PC-9 (cell line): ENCODE results near the gene TNFRSF25. TPM values are rescaled to one million over a fixed set of nuclear protein-coding genes. Genes with fewer than 3 reads are reported as not detected.

Source experiments
- BruUV-seq: library from RNA; stranded (reverse); fragments of 400-500 nt; replicated peaks from 2 replicates; lab custom pipeline; 2021; lab: Mats Ljungman, UMichigan
- CTCF ChIA-PET: fragments of 300-600 bp; sonication (Branson Sonifier 250); formaldehyde crosslinking; loops from one replicate; lab custom pipeline; 2022; ENCODE audit warnings: antibody characterized with exemption; lab: Charles Lee
- POLR2A ChIA-PET: fragments of 300-600 bp; sonication (Branson Sonifier 250); formaldehyde crosslinking; loops from one replicate; lab custom pipeline; 2022; ENCODE audit warnings: antibody characterized with exemption; ENCODE audit not compliant: unreplicated experiment; lab: Charles Lee
- DNase-seq, 2 experiments: peaks; one replicate each; pipeline versions ENCODE4 v3.0.0 to v3.0.0-alpha.2; 2015 to 2022; ENCODE audit warnings: mixed read lengths in 1 of 2
- H2AFZ ChIP-seq: fragments of 200-600 bp; sonication (generic); 2 replicates; pipeline ENCODE4 v1.8.1; 2017; ENCODE audit warnings: antibody characterized with exemption
- H3F3A ChIP-seq: fragments of 200-600 bp; sonication (generic); 2 replicates; pipeline ENCODE4 v1.8.1; 2017; ENCODE audit warnings: antibody characterized with exemption, mild to moderate bottlenecking, low read depth; ENCODE audit not compliant: insufficient read depth
- H3K27ac ChIP-seq: fragments of 200-600 bp; sonication (generic); 2 replicates; pipeline ENCODE4 v1.6.1; 2016; ENCODE audit warnings: mixed run types
- H3K27me3 ChIP-seq: fragments of 200-600 bp; sonication (generic); 2 replicates; pipeline ENCODE4 v1.6.1; 2016; ENCODE audit warnings: low read depth, mixed run types; ENCODE audit not compliant: insufficient read depth
- H3K36me3 ChIP-seq: fragments of 200-600 bp; sonication (generic); 2 replicates; pipeline ENCODE4 v1.6.1; 2016; ENCODE audit warnings: low read depth, mixed run types
- H3K4me1 ChIP-seq: fragments of 200-600 bp; sonication (generic); replicated peaks from 2 replicates; pipeline ENCODE4 v1.6.1; 2016; ENCODE audit warnings: mixed run types; ENCODE audit not compliant: insufficient read depth
- H3K4me2 ChIP-seq: fragments of 200-600 bp; sonication (generic); 2 replicates; pipeline ENCODE4 v1.6.1; 2017; ENCODE audit warnings: mixed run types
- H3K4me3 ChIP-seq: fragments of 200-600 bp; sonication (generic); 2 replicates; pipeline ENCODE4 v1.6.1; 2016; ENCODE audit warnings: mixed run types
- H3K79me2 ChIP-seq: fragments of 200-600 bp; sonication (generic); 2 replicates; pipeline ENCODE4 v1.6.1; 2017; ENCODE audit warnings: low read depth, mixed run types
- H3K9me2 ChIP-seq: fragments of 200-600 bp; sonication (generic); 2 replicates; pipeline ENCODE4 v1.8.1; 2017; ENCODE audit warnings: mild to moderate bottlenecking; ENCODE audit not compliant: insufficient read depth
- H3K9me3 ChIP-seq: fragments of 200-600 bp; sonication (generic); 2 replicates; pipeline ENCODE4 v1.8.1; 2016; ENCODE audit warnings: low read depth; ENCODE audit not compliant: insufficient read depth
- H4K20me1 ChIP-seq: fragments of 200-600 bp; sonication (generic); 2 replicates; pipeline ENCODE4 v1.8.1; 2017; ENCODE audit not compliant: insufficient read depth
- EZH2 ChIP-seq: fragments of 200-600 bp; sonication (generic); IDR thresholded peaks from 2 replicates; pipeline ENCODE4 v1.8.0; 2017; ENCODE audit warnings: antibody characterized with exemption, low read depth
- intact Hi-C: fragments of 100-400 bp; cut with micrococcal nuclease; formaldehyde crosslinking; loops from one replicate; pipeline ENCODE4 v1.10.0; 2022; ENCODE audit not compliant: unreplicated experiment
- total RNA-seq: library from RNA; stranded (reverse); gene quantifications from 2 replicates; pipeline ENCODE4 v1.2.3, GENCODE V29; 2021
- TF ChIP-seq, protein P1 (sequence below): fragments of 200-600 bp; sonication (generic); conservative IDR thresholded peaks from 2 replicates; pipeline ENCODE4 v1.6.1; 2017; ENCODE audit warnings: mixed run types, antibody characterized with exemption, mild to moderate bottlenecking, moderate library complexity

The TNFRSF25 gene
- total RNA-seq, 1 experiment from 2014 or later = 12.3 TPM

DNA sequence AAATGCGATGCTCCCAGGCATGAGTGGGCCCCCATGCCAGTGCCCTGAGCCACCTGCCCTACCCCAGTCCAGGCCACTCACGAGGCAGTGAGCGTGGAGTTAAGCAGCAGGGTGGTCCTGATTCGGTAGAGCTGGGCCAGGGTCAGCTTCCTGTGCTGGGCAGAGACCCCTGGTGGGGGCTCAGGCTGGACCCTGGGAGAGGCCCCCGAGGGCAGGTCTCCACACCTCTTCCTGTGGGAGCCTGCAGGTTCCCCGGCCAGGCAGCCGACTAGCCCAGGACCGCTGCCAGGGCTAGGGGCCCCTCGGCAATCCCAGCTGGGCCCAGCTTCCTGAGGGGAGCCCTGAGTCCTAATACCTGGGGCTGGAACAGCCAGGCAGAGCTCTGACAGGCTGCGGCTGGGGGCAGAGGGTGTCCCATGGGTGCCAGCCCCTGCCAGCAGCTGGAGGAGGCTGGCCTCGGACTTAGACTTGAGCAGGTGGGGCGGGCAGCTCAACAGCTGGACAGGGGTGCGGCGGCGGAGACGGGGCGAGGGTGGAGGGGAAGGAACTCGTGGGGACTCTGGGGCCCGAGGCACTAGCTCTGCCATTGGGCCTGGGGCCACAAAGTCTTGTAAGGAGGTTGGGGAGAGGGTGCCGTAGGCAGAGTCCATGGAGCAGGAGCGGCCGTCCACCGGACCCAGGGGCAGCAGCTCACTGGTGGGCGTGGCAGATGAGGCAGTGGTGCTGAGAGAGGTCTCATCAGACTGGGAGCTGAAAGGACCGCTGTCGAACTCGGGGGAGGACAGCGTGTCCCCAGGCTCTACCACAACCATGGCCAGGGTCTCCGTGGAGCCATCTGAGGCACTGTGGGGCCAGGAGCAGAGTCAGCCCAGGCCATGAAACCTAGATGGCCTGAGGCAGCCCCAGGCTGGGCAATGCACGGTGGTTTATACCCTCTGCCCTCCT, 2.0 kb upstream of the TNFRSF25 start:
- H3K36me3 ChIP-seq = no peaks in the 10 kb centered on the region
- H3K79me2 ChIP-seq = no peaks in the 10 kb centered on the region
- H3K4me3 ChIP-seq = no peak overlapping the region
- TF ChIP-seq EZH2 = no peak
- TF ChIP-seq, protein P1, sequence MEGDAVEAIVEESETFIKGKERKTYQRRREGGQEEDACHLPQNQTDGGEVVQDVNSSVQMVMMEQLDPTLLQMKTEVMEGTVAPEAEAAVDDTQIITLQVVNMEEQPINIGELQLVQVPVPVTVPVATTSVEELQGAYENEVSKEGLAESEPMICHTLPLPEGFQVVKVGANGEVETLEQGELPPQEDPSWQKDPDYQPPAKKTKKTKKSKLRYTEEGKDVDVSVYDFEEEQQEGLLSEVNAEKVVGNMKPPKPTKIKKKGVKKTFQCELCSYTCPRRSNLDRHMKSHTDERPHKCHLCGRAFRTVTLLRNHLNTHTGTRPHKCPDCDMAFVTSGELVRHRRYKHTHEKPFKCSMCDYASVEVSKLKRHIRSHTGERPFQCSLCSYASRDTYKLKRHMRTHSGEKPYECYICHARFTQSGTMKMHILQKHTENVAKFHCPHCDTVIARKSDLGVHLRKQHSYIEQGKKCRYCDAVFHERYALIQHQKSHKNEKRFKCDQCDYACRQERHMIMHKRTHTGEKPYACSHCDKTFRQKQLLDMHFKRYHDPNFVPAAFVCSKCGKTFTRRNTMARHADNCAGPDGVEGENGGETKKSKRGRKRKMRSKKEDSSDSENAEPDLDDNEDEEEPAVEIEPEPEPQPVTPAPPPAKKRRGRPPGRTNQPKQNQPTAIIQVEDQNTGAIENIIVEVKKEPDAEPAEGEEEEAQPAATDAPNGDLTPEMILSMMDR = no peak
- no TSS peak for BruUV-seq
- H3K9me3 ChIP-seq = no peaks in the 10 kb centered on the region
- peaks cover 10% of the 10 kb centered on the region; the same call in 1 of the 2 replicates for H3F3A ChIP-seq
- DNase-seq = no peak
- ChIA-PET CTCF (no interaction called here), POLR2A (no interaction called here)
- intact Hi-C loops = no loop called here
- H3K9me2 ChIP-seq = no peaks in the 10 kb centered on the region
- no peak overlapping the region for H3K4me2 ChIP-seq
- no peak overlapping the region for H2AFZ ChIP-seq
- peaks cover 11% of the 10 kb centered on the region; the same call in 1 of the 2 replicates for H3K4me1 ChIP-seq
- H4K20me1 ChIP-seq = no peaks in the 10 kb centered on the region
- no peaks in the 10 kb centered on the region for H3K27me3 ChIP-seq
- H3K27ac ChIP-seq = no peak overlapping the region

DNA sequence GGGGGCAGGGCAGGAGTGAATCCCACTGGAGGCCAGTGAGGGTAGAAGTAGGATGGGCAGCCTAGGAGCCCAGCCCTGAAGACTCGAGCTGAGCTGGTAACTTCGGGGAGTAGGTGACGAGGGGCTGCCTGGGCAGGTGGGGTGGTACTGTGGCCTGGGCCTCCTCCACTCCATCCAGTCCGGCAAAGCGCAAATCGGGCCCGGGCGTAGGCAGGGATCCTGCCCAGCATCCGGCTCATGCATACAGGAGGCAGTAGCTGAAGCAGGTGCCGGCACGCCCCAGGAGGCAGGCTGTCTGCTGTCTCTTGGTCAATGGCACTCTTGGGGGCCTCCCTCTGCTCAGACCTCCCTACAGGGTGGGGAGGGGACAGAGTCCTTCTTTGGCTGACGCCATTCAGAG, 1.3 kb upstream of the TNFRSF25 start:
- Histone ChIP-seq H3K79me2 (no peaks in the 10 kb centered on the region), H3K4me1 (peaks cover 6% of the 10 kb centered on the region; the same call in 1 of the 2 replicates), H3K27ac (no peak overlapping the region), H3K36me3 (no peaks in the 10 kb centered on the region), H2AFZ (no peak overlapping the region), H3K4me2 (no peak overlapping the region), H3K9me3 (no peaks in the 10 kb centered on the region), H4K20me1 (no peaks in the 10 kb centered on the region), H3K9me2 (no peaks in the 10 kb centered on the region), H3K27me3 (no peaks in the 10 kb centered on the region), H3F3A (peaks cover 6% of the 10 kb centered on the region; the same call in 1 of the 2 replicates), H3K4me3 (no peak overlapping the region)
- CTCF ChIA-PET = interaction anchor here (0.6 kb wide), 1 partner anchor 156 kb away, joined by 3 read pairs; no protein-coding TSS in a partner anchor
- TF ChIP-seq, protein P1 = no peak
- no peak for TF ChIP-seq EZH2
- intact Hi-C loops = no loop called here
- no TSS peak for BruUV-seq
- DNase-seq = no peak
- POLR2A ChIA-PET = no interaction called here

DNA sequence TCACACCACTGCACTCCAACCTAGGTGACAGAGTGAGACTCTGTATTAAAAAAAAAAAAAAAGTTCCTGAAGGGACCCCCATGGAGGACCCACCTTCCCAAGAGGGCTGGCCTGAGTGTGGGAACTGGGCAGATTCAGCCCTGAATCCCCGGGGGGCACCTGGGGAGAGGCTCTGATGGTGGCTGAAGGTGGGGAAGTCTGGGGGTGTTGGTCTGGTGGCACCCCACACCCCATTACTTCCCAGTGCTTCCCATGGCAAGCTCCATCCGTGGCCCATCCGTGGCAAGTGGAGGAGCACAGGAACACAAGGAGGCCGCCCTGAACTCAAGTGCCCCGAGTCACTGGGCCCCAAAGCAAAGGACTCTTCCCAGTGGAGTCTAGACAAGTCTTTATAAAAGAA, 778 bp upstream of the TNFRSF25 start:
- DNase-seq = no peak
- POLR2A ChIA-PET = no interaction called here
- no TSS peak for BruUV-seq

More for the DNA sequence above, 778 bp upstream of the TNFRSF25 start:
- 0 out of 2 replicates have a peak, but pooled peaks cover 2% of the 10 kb centered on the region for H3K4me1 ChIP-seq
- no peak for TF ChIP-seq EZH2
- TF ChIP-seq, protein P1 = no peak
- intact Hi-C loops = no loop called here
- peaks cover 2% of the 10 kb centered on the region; the same call in 1 of the 2 replicates for H3F3A ChIP-seq
- no peaks in the 10 kb centered on the region for H3K27me3 ChIP-seq
- no peaks in the 10 kb centered on the region for H3K9me3 ChIP-seq
- no peaks in the 10 kb centered on the region for H3K79me2 ChIP-seq
- H3K4me2 ChIP-seq = no peak overlapping the region
- no peak overlapping the region for H3K4me3 ChIP-seq
- H3K36me3 ChIP-seq = no peaks in the 10 kb centered on the region
- no peaks in the 10 kb centered on the region for H3K9me2 ChIP-seq
- H4K20me1 ChIP-seq = no peaks in the 10 kb centered on the region
- CTCF ChIA-PET = interaction anchor here (0.6 kb wide), 2 partner anchors 11 to 157 kb away, joined by 3 to 7 read pairs; no protein-coding TSS in a partner anchor
- no peak overlapping the region for H3K27ac ChIP-seq
- no peak overlapping the region for H2AFZ ChIP-seq
